GM23338 (cell line): ENCODE measurements around the gene C5orf47.

Source experiments
- CREB1 ChIP-seq: fragments of 250-450 bp; sonication (Bioruptor Pico); IDR thresholded peaks from 2 replicates; pipeline ENCODE4 v1.5.0; 2020; ENCODE audit warnings: low read depth, mild to moderate bottlenecking, moderate library complexity
- EZH2 ChIP-seq: fragments of 200-600 bp; sonication (generic); IDR thresholded peaks from one replicate; pipeline ENCODE4 v1.8.0; 2017; ENCODE audit warnings: antibody characterized with exemption, mild to moderate bottlenecking, low read depth; ENCODE audit not compliant: unreplicated experiment
- EZH2phosphoT487 ChIP-seq: fragments of 200-600 bp; sonication (generic); IDR thresholded peaks from one replicate; pipeline ENCODE4 v1.8.1; 2018; ENCODE audit warnings: antibody characterized with exemption; ENCODE audit not compliant: unreplicated experiment
- POLR2AphosphoS5 ChIP-seq: IDR thresholded peaks from 2 replicates; pipeline ENCODE4 v1.6.1; 2016; ENCODE audit warnings: antibody characterized with exemption, low read depth
- STAT1 ChIP-seq: IDR thresholded peaks from one replicate; pipeline ENCODE4 v1.6.1; 2016; ENCODE audit warnings: antibody characterized with exemption; ENCODE audit not compliant: unreplicated experiment
- ZNF114 ChIP-seq: fragments of 250-450 bp; sonication (Bioruptor Pico); IDR thresholded peaks from 2 replicates; pipeline ENCODE4 v1.5.0; 2020; ENCODE audit warnings: mild to moderate bottlenecking, moderate library complexity
- ZNF331 ChIP-seq: fragments of 250-450 bp; sonication (Bioruptor Pico); IDR thresholded peaks from 2 replicates; pipeline ENCODE4 v1.5.0; 2020; ENCODE audit warnings: low read depth, mild to moderate bottlenecking, moderate library complexity
- TF ChIP-seq, protein P1 (sequence below), 2 experiments: fragments of 200-600 bp in 1 of 2; sonication (generic) in 1 of 2; conservative IDR thresholded peaks; 2 replicates each; pipeline versions ENCODE4 v1.5.1 to v1.6.1; 2016 to 2017; ENCODE audit warnings: antibody characterized with exemption in 2 of 2, low read depth in 2 of 2, mild to moderate bottlenecking in 2 of 2, moderate library complexity in 1 of 2
- TF ChIP-seq, protein P2 (sequence below): IDR thresholded peaks from one replicate; pipeline ENCODE4 v1.6.1; 2018; ENCODE audit warnings: antibody characterized with exemption; ENCODE audit not compliant: unreplicated experiment
- TF ChIP-seq, protein P3 (sequence below): IDR thresholded peaks from 2 replicates; pipeline ENCODE4 v1.6.1; 2016; ENCODE audit warnings: antibody characterized with exemption

DNA sequence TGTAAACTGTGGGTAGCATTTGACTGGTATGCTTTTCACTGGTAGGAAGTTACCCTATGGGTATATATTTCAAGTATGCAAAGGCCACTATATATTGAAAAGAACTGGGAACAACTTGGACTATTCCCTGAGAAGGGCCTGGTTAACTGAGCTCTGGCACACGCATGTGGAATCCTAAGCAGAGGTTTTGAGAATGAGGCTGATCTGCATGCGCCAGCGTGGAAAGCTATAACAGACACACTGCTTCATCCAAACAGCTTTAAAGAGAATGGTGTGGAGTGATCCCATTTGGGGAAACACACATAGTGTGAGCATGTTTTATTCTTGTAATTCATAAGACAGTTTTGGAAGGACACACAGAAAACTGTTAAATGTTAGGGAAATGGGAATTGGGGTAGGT lies 64.9 kb downstream of the C5orf47 start:
- TF ChIP-seq, protein P1, sequence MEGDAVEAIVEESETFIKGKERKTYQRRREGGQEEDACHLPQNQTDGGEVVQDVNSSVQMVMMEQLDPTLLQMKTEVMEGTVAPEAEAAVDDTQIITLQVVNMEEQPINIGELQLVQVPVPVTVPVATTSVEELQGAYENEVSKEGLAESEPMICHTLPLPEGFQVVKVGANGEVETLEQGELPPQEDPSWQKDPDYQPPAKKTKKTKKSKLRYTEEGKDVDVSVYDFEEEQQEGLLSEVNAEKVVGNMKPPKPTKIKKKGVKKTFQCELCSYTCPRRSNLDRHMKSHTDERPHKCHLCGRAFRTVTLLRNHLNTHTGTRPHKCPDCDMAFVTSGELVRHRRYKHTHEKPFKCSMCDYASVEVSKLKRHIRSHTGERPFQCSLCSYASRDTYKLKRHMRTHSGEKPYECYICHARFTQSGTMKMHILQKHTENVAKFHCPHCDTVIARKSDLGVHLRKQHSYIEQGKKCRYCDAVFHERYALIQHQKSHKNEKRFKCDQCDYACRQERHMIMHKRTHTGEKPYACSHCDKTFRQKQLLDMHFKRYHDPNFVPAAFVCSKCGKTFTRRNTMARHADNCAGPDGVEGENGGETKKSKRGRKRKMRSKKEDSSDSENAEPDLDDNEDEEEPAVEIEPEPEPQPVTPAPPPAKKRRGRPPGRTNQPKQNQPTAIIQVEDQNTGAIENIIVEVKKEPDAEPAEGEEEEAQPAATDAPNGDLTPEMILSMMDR (conservative IDR thresholded peaks at IDR 0.05; ENCODE audit: low read depth in 2 of 2) = no peak
- TF ChIP-seq POLR2AphosphoS5 = no peak
- no peak for TF ChIP-seq EZH2
- TF ChIP-seq, protein P2, sequence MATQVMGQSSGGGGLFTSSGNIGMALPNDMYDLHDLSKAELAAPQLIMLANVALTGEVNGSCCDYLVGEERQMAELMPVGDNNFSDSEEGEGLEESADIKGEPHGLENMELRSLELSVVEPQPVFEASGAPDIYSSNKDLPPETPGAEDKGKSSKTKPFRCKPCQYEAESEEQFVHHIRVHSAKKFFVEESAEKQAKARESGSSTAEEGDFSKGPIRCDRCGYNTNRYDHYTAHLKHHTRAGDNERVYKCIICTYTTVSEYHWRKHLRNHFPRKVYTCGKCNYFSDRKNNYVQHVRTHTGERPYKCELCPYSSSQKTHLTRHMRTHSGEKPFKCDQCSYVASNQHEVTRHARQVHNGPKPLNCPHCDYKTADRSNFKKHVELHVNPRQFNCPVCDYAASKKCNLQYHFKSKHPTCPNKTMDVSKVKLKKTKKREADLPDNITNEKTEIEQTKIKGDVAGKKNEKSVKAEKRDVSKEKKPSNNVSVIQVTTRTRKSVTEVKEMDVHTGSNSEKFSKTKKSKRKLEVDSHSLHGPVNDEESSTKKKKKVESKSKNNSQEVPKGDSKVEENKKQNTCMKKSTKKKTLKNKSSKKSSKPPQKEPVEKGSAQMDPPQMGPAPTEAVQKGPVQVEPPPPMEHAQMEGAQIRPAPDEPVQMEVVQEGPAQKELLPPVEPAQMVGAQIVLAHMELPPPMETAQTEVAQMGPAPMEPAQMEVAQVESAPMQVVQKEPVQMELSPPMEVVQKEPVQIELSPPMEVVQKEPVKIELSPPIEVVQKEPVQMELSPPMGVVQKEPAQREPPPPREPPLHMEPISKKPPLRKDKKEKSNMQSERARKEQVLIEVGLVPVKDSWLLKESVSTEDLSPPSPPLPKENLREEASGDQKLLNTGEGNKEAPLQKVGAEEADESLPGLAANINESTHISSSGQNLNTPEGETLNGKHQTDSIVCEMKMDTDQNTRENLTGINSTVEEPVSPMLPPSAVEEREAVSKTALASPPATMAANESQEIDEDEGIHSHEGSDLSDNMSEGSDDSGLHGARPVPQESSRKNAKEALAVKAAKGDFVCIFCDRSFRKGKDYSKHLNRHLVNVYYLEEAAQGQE = no peak
- TF ChIP-seq CREB1 (CRISPR knock-in tag) = no peak
- TF ChIP-seq EZH2phosphoT487 = no peak
- TF ChIP-seq STAT1 = no peak
- TF ChIP-seq ZNF331 (CRISPR knock-in tag) = no peak
- TF ChIP-seq, protein P3, sequence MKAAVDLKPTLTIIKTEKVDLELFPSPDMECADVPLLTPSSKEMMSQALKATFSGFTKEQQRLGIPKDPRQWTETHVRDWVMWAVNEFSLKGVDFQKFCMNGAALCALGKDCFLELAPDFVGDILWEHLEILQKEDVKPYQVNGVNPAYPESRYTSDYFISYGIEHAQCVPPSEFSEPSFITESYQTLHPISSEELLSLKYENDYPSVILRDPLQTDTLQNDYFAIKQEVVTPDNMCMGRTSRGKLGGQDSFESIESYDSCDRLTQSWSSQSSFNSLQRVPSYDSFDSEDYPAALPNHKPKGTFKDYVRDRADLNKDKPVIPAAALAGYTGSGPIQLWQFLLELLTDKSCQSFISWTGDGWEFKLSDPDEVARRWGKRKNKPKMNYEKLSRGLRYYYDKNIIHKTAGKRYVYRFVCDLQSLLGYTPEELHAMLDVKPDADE = no peak
- no peak for TF ChIP-seq ZNF114
